B cell (primary cell): Measurements from ENCODE around the gene FAM120A. TPM values are rescaled to one million over a fixed set of nuclear protein-coding genes. Genes with fewer than 3 reads are reported as not detected.

Source experiments
- ATAC-seq: fragments of 200-7000 bp; cut with Tn5 transposase; one replicate; pipeline ENCODE4 v1.10.0; 2021; ENCODE audit warnings: low read depth, mild to moderate bottlenecking, moderate number of reproducible peaks, moderate library complexity
- CTCF ChIA-PET: fragments of 350-600 bp; sonication (Branson Sonifier 250); formaldehyde crosslinking; loops from one replicate; lab custom pipeline; 2021; ENCODE audit warnings: antibody characterized with exemption, inconsistent platforms; lab: Charles Lee
- POLR2A ChIA-PET: fragments of 350-600 bp; sonication (Branson Sonifier 250); formaldehyde crosslinking; loops from one replicate; lab custom pipeline; 2021; ENCODE audit warnings: antibody characterized with exemption; lab: Charles Lee
- DNase-seq: peaks from one replicate; pipeline ENCODE4 v3.0.0; 2013
- H2AFZ ChIP-seq: 2 replicates; pipeline ENCODE4 v1.6.1; 2012; ENCODE audit warnings: mild to moderate bottlenecking, low read depth, low read length; ENCODE audit not compliant: insufficient read depth, poor library complexity, severe bottlenecking
- H3K27ac ChIP-seq, 2 donors: 1 replicate in 1 of 2; 2 replicates in 1 of 2; pipeline ENCODE4 v1.5.1; 2012 to 2013; ENCODE audit warnings: low read length in 2 of 2, mild to moderate bottlenecking in 2 of 2, moderate library complexity in 1 of 2
- H3K27me3 ChIP-seq, 4 experiments: fragments of 200-600 bp in 1 of 4; sonication (generic) in 1 of 4; replicated peaks in 1 of 4; 1 replicate in 2 of 4; 2 replicates in 2 of 4; pipeline versions ENCODE4 v1.6.1 to v1.7.0; 2013 to 2016; ENCODE audit warnings: low read length in 3 of 4, mild to moderate bottlenecking in 2 of 4, mixed read lengths in 1 of 4, moderate library complexity in 1 of 4; ENCODE audit not compliant: insufficient read depth in 4 of 4, control insufficient read depth in 3 of 4; ENCODE audit errors: control extremely low read depth in 1 of 4
- H3K36me3 ChIP-seq, 2 experiments: replicated peaks in 1 of 2; 1 replicate in 1 of 2; 2 replicates in 1 of 2; pipeline versions ENCODE4 v1.6.1 to v1.7.1; 2013; ENCODE audit warnings: low read length in 1 of 2; ENCODE audit not compliant: insufficient read depth in 2 of 2, control insufficient read depth in 1 of 2; ENCODE audit errors: control extremely low read depth in 1 of 2, extremely low read depth in 1 of 2
- H3K4me1 ChIP-seq, 2 donors: fragments of 200-600 bp in 1 of 2; sonication (generic) in 1 of 2; 1 replicate in 1 of 2; 2 replicates in 1 of 2; pipeline versions ENCODE4 v1.5.1 to v1.6.1; 2013 to 2017; ENCODE audit warnings: low read length in 2 of 2; ENCODE audit not compliant: control insufficient read depth in 2 of 2, insufficient read depth in 2 of 2
- H3K4me2 ChIP-seq: replicated peaks from 2 replicates; pipeline ENCODE3; 2012; ENCODE audit warnings: mild to moderate bottlenecking, low read depth, low read length; ENCODE audit not compliant: poor library complexity, severe bottlenecking
- H3K4me3 ChIP-seq, 5 experiments: fragments of 200-600 bp in 1 of 5; sonication (generic) in 1 of 5; 1 replicate in 3 of 5; 2 replicates in 2 of 5; pipeline versions ENCODE4 v1.5.1 to v1.7.0; 2011 to 2016; ENCODE audit warnings: low read length in 4 of 5, mild to moderate bottlenecking in 4 of 5, low read depth in 2 of 5, control low read depth in 1 of 5, moderate library complexity in 1 of 5; ENCODE audit not compliant: insufficient read depth in 1 of 5; ENCODE audit errors: control extremely low read depth in 1 of 5, extremely low read depth in 1 of 5
- H3K79me2 ChIP-seq: fragments of 200-600 bp; sonication (generic); one replicate; pipeline ENCODE4 v1.6.0; 2016; ENCODE audit warnings: low read length; ENCODE audit not compliant: control insufficient read depth, insufficient read depth
- H3K9ac ChIP-seq: fragments of 200-600 bp; sonication (generic); 2 replicates; pipeline ENCODE4 v1.6.1; 2017; ENCODE audit warnings: mild to moderate bottlenecking, low read length, moderate library complexity
- H3K9me3 ChIP-seq, 3 donors: one replicate each; pipeline versions ENCODE4 v1.6.1 to v1.7.1; 2013; ENCODE audit warnings: low read length in 2 of 3; ENCODE audit not compliant: control insufficient read depth in 2 of 3, insufficient read depth in 1 of 3; ENCODE audit errors: control extremely low read depth in 1 of 3
- H4K20me1 ChIP-seq: 2 replicates; pipeline ENCODE4 v1.6.0; 2012; ENCODE audit warnings: mild to moderate bottlenecking, low read length; ENCODE audit not compliant: insufficient read depth, control insufficient read depth, poor library complexity, severe bottlenecking
- H3K27ac Mint-ChIP-seq: one replicate; pipeline ENCODE4 v1.8.0; 2021; ENCODE audit warnings: mixed read lengths
- H3K27me3 Mint-ChIP-seq: one replicate; pipeline ENCODE4 v1.8.0; 2021; ENCODE audit warnings: mixed read lengths
- H3K4me1 Mint-ChIP-seq: one replicate; pipeline ENCODE4 v1.8.0; 2021; ENCODE audit warnings: mixed read lengths
- H3K4me3 Mint-ChIP-seq: one replicate; pipeline ENCODE4 v1.8.0; 2021; ENCODE audit warnings: mixed read lengths
- H3K9me3 Mint-ChIP-seq: one replicate; pipeline ENCODE4 v1.8.0; 2022; ENCODE audit warnings: mixed read lengths; ENCODE audit not compliant: insufficient read depth
- EZH2 ChIP-seq: IDR thresholded peaks from 2 replicates; pipeline ENCODE4 v1.6.1; 2012; ENCODE audit warnings: borderline replicate concordance, low read depth, mild to moderate bottlenecking, moderate library complexity, low read length; ENCODE audit not compliant: insufficient read depth, poor library complexity, severe bottlenecking
- WGBS: methylation state at CpG from one replicate; pipeline ENCODE4 v1.1.5; 2013; ENCODE audit warnings: missing lambda C conversion rate; ENCODE audit not compliant: insufficient coverage; 5-methylcytosine and 5-hydroxymethylcytosine counted together
- intact Hi-C: fragments of 100-400 bp; cut with micrococcal nuclease; formaldehyde crosslinking; loops from one replicate; pipeline ENCODE4 v1.10.0; 2022
- polyA plus RNA-seq: library from polyadenylated mRNA; depleted of rRNA; stranded (reverse); fragments of >200 nt; gene quantifications from 2 replicates; pipeline ENCODE4 v1.2.3, GENCODE V29; 2012
- total RNA-seq, 2 donors: library from RNA; stranded (reverse); fragments of 120-200 nt in 1 of 2; gene quantifications; 1 replicate in 1 of 2; 2 replicates in 1 of 2; pipeline versions ENCODE4 v1.2.3 to v1.2.4, GENCODE V29; 2013 to 2022
- TF ChIP-seq, protein P1 (sequence below): fragments of 200-600 bp; IDR thresholded peaks from one replicate; pipeline ENCODE4 v1.8.0; 2022; ENCODE audit warnings: antibody characterized with exemption, mild to moderate bottlenecking

Gene FAM120A
- total and polyA plus RNA-seq, 2 donors (not counting 1 experiment from before 2014, with no cell fraction given) = 48.4 to 105 TPM

DNA sequence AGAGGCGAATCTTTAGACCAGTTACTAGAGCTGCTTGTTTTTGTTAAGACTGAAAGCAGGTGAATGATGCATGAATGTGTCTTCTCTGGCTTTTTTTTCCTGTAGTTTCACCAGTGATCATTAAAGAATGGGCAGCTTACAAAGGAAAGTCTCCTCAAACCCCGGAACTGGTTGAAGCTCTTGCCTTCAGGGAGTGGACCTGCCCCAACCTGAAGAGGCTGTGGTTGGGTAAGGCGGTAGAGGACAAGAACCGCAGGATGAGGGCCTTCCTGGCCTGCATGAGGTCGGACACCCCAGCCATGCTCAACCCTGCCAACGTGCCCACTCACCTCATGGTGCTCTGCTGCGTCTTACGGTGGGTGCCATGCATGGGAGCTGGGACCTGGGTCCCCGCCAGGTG lies 91.6 kb downstream of the FAM120A start:
- ChIA-PET POLR2A (no interaction called here), CTCF (no interaction called here)
- Histone ChIP-seq H3K4me1 (no peaks in the 10 kb centered on the region), H2AFZ (no peak overlapping the region), H4K20me1 (peaks cover 7% of the 10 kb centered on the region), H3K9me3 (no peaks in the 10 kb centered on the region), H3K9ac (no peak overlapping the region), H3K79me2 (peaks cover 9% of the 10 kb centered on the region), H3K27me3 (no peaks in the 10 kb centered on the region), H3K4me3 (no peak overlapping the region), H3K36me3 (peaks cover 19 to 57% of the 10 kb centered on the region in 2 experiments), H3K27ac (no peak overlapping the region), H3K4me2 (no peak overlapping the region)
- WGBS = 96% methylated on average over 5 of the region's 9 CpGs
- Mint-ChIP-seq H3K27ac (no peak overlapping the region), H3K4me3 (no peak overlapping the region), H3K4me1 (no peaks in the 10 kb centered on the region), H3K27me3 (no peaks in the 10 kb centered on the region), H3K9me3 (no peaks in the 10 kb centered on the region)
- intact Hi-C loops = no loop called here
- TF ChIP-seq, protein P1, sequence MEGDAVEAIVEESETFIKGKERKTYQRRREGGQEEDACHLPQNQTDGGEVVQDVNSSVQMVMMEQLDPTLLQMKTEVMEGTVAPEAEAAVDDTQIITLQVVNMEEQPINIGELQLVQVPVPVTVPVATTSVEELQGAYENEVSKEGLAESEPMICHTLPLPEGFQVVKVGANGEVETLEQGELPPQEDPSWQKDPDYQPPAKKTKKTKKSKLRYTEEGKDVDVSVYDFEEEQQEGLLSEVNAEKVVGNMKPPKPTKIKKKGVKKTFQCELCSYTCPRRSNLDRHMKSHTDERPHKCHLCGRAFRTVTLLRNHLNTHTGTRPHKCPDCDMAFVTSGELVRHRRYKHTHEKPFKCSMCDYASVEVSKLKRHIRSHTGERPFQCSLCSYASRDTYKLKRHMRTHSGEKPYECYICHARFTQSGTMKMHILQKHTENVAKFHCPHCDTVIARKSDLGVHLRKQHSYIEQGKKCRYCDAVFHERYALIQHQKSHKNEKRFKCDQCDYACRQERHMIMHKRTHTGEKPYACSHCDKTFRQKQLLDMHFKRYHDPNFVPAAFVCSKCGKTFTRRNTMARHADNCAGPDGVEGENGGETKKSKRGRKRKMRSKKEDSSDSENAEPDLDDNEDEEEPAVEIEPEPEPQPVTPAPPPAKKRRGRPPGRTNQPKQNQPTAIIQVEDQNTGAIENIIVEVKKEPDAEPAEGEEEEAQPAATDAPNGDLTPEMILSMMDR = no peak
- TF ChIP-seq EZH2 = no peak
- no peak for DNase-seq
- no peak for ATAC-seq

DNA sequence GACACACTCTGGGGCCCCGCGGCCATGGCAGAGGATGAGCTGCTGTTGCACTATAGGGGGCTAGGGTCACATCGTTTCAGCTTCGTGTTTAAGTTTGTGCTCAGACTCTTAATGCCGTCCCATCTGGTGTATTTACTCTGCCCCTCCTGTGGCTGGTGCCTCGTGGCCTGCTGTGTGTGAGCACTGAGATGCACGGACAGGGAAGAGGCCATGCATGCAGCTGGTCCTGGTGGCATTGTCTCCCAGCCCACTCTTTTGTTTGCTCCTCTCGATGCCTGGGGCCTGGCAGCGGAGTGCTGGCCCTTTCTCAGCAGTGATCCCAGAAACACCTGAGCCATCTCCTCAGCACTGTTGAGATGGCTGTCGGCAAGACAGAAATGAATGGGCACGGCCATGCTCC lies 94.9 kb downstream of the FAM120A start:
- ATAC-seq (no peak), DNase-seq (no peak)
- Histone ChIP-seq H3K4me2 (no peak overlapping the region), H3K36me3 (peaks cover 8 to 55% of the 10 kb centered on the region in 2 experiments), H3K9me3 (no peaks in the 10 kb centered on the region), H3K27ac (no peak overlapping the region), H3K79me2 (no peaks in the 10 kb centered on the region), H3K27me3 (no peaks in the 10 kb centered on the region), H2AFZ (no peak overlapping the region), H3K4me3 (no peak overlapping the region), H3K9ac (no peak overlapping the region), H4K20me1 (peaks cover 7% of the 10 kb centered on the region), H3K4me1 (no peaks in the 10 kb centered on the region)
- 98% methylated on average over 11 of the region's 11 CpGs for WGBS
- CTCF ChIA-PET = interaction anchor here (1.0 kb wide), 1 partner anchor 82 kb away, joined by 3 read pairs; no protein-coding TSS in a partner anchor
- Mint-ChIP-seq H3K4me1 (no peaks in the 10 kb centered on the region), H3K27ac (no peak overlapping the region), H3K27me3 (no peaks in the 10 kb centered on the region), H3K4me3 (no peak overlapping the region), H3K9me3 (no peaks in the 10 kb centered on the region)
- intact Hi-C loops = no loop called here
- no peak for TF ChIP-seq EZH2
- TF ChIP-seq, protein P1 = no peak
- POLR2A ChIA-PET = no interaction called here
